GM23338 (cell line): ENCODE data around the gene JDP2. TPM values are rescaled to one million over a fixed set of nuclear protein-coding genes. Genes with fewer than 3 reads are reported as not detected.

Source experiments
- ATAC-seq: fragments of 200-7000 bp; cut with Tn5 transposase; 3 replicates; pipeline ENCODE4 v1.9.1; 2020
- DNase-seq: peaks from one replicate; pipeline ENCODE4 v3.0.0-alpha.2; 2015; ENCODE audit warnings: low spot score
- H2AFZ ChIP-seq: fragments of 200-600 bp; sonication (generic); 2 replicates; pipeline ENCODE4 v1.8.0; 2016; ENCODE audit warnings: antibody characterized with exemption, mild to moderate bottlenecking, moderate library complexity
- H3F3A ChIP-seq: fragments of 200-600 bp; sonication (generic); replicated peaks from 2 replicates; pipeline ENCODE4 v1.8.0; 2017; ENCODE audit warnings: antibody characterized with exemption, mixed run types, low read depth
- H3K27ac ChIP-seq: fragments of 200-600 bp; sonication (generic); 2 replicates; pipeline ENCODE4 v1.6.1; 2016; ENCODE audit warnings: low read depth
- H3K27me3 ChIP-seq: fragments of 200-600 bp; sonication (generic); 2 replicates; pipeline ENCODE4 v1.8.0; 2016; ENCODE audit warnings: mild to moderate bottlenecking, mixed run types, moderate library complexity; ENCODE audit not compliant: insufficient read depth
- H3K36me3 ChIP-seq: fragments of 200-600 bp; sonication (generic); 2 replicates; pipeline ENCODE4 v1.8.0; 2016; ENCODE audit warnings: mild to moderate bottlenecking; ENCODE audit not compliant: insufficient read depth
- H3K4me1 ChIP-seq: fragments of 200-600 bp; sonication (generic); 2 replicates; pipeline ENCODE4 v1.8.0; 2016; ENCODE audit warnings: mild to moderate bottlenecking, moderate library complexity; ENCODE audit not compliant: insufficient read depth
- H3K4me2 ChIP-seq: fragments of 200-600 bp; sonication (generic); 2 replicates; pipeline ENCODE4 v1.7.1; 2017; ENCODE audit warnings: mixed run types
- H3K4me3 ChIP-seq: fragments of 200-600 bp; sonication (generic); 2 replicates; pipeline ENCODE4 v1.6.1; 2016; ENCODE audit warnings: mixed run types
- H3K79me2 ChIP-seq: fragments of 200-600 bp; sonication (generic); replicated peaks from 2 replicates; pipeline ENCODE4 v1.8.0; 2017; ENCODE audit warnings: mild to moderate bottlenecking; ENCODE audit not compliant: insufficient read depth
- H3K9me2 ChIP-seq: fragments of 200-600 bp; sonication (generic); 2 replicates; pipeline ENCODE4 v1.8.0; 2017; ENCODE audit not compliant: insufficient read depth
- H4K20me1 ChIP-seq: fragments of 200-600 bp; sonication (generic); replicated peaks from 2 replicates; pipeline ENCODE4 v1.8.0; 2017; ENCODE audit warnings: mild to moderate bottlenecking; ENCODE audit not compliant: insufficient read depth
- H3K27ac Mint-ChIP-seq: 2 replicates; pipeline ENCODE4 v1.8.0; 2020; ENCODE audit warnings: inconsistent platforms, mild to moderate bottlenecking, moderate library complexity, mixed read lengths
- H3K27me3 Mint-ChIP-seq: 3 replicates; pipeline ENCODE4 v1.8.0; 2022; ENCODE audit warnings: low read depth, mild to moderate bottlenecking, moderate library complexity, mixed read lengths, inconsistent platforms; ENCODE audit not compliant: insufficient read depth, poor library complexity
- H3K36me3 Mint-ChIP-seq: 3 replicates; pipeline ENCODE4 v1.8.0; 2021; ENCODE audit warnings: low read depth, mild to moderate bottlenecking, inconsistent platforms, moderate library complexity, mixed read lengths
- H3K4me1 Mint-ChIP-seq: 3 replicates; pipeline ENCODE4 v1.8.0; 2020; ENCODE audit warnings: mild to moderate bottlenecking, inconsistent platforms, mixed read lengths
- H3K4me3 Mint-ChIP-seq: 3 replicates; pipeline ENCODE4 v1.8.0; 2021; ENCODE audit warnings: moderate library complexity, mild to moderate bottlenecking, inconsistent platforms, mixed read lengths
- H3K9me3 Mint-ChIP-seq: 3 replicates; pipeline ENCODE4 v1.8.0; 2020; ENCODE audit warnings: moderate library complexity, mild to moderate bottlenecking, inconsistent platforms, mixed read lengths
- CREB1 ChIP-seq: fragments of 250-450 bp; sonication (Bioruptor Pico); IDR thresholded peaks from 2 replicates; pipeline ENCODE4 v1.5.0; 2020; ENCODE audit warnings: low read depth, mild to moderate bottlenecking, moderate library complexity
- EZH2 ChIP-seq: fragments of 200-600 bp; sonication (generic); IDR thresholded peaks from one replicate; pipeline ENCODE4 v1.8.0; 2017; ENCODE audit warnings: antibody characterized with exemption, mild to moderate bottlenecking, low read depth; ENCODE audit not compliant: unreplicated experiment
- EZH2phosphoT487 ChIP-seq: fragments of 200-600 bp; sonication (generic); IDR thresholded peaks from one replicate; pipeline ENCODE4 v1.8.1; 2018; ENCODE audit warnings: antibody characterized with exemption; ENCODE audit not compliant: unreplicated experiment
- JUNB ChIP-seq: IDR thresholded peaks from one replicate; pipeline ENCODE4 v1.6.1; 2016; ENCODE audit warnings: antibody characterized with exemption; ENCODE audit not compliant: unreplicated experiment
- POLR2AphosphoS5 ChIP-seq: IDR thresholded peaks from 2 replicates; pipeline ENCODE4 v1.6.1; 2016; ENCODE audit warnings: antibody characterized with exemption, low read depth
- REST ChIP-seq: IDR thresholded peaks from one replicate; pipeline ENCODE4 v1.6.1; 2018; ENCODE audit warnings: antibody characterized with exemption; ENCODE audit not compliant: unreplicated experiment
- ZNF331 ChIP-seq: fragments of 250-450 bp; sonication (Bioruptor Pico); IDR thresholded peaks from 2 replicates; pipeline ENCODE4 v1.5.0; 2020; ENCODE audit warnings: low read depth, mild to moderate bottlenecking, moderate library complexity
- polyA plus RNA-seq: library from polyadenylated mRNA; unstranded; fragments of >200 nt; fragmentation: Nextera tagmentation; extraction: Ambion mirVana; gene quantifications from 2 replicates; pipeline ENCODE4 v1.2.1, GENCODE V29; 2016
- total RNA-seq: library from RNA; depleted of rRNA; stranded (reverse); fragments of >200 nt; shearing (Covaris generic); gene quantifications from 2 replicates; pipeline ENCODE4 v1.2.3, GENCODE V29; 2014

The JDP2 gene
- total and polyA plus RNA-seq, 2 experiments from 2014 or later, result 12.5 to 38.9 TPM

- peaks cover 3% of the 10 kb centered on the region; the same call in 1 of the 3 replicates for H3K9me3 Mint-ChIP-seq
- TF ChIP-seq REST (no peak), JUNB (no peak), EZH2 (no peak), ZNF331 (CRISPR knock-in tag) (no peak)
- H3K36me3 Mint-ChIP-seq, result peaks cover 7% of the 10 kb centered on the region; the same call in 2 of the 3 replicates
- Histone ChIP-seq H3K9me2 (no peaks in the 10 kb centered on the region; the same call in 1 of the 2 replicates), H4K20me1 (no peaks in the 10 kb centered on the region), H3F3A (no peaks in the 10 kb centered on the region; the same call in none of the 2 replicates), H3K79me2 (no peaks in the 10 kb centered on the region), H3K4me1 (peaks cover 29% of the 10 kb centered on the region), H3K27ac (no peak overlapping the region), H3K4me2 (no peak overlapping the region), H3K4me3 (no peak overlapping the region), H3K27me3 (peaks cover 20% of the 10 kb centered on the region), H2AFZ (no peak overlapping the region), H3K36me3 (no peaks in the 10 kb centered on the region)
- H3K4me1 Mint-ChIP-seq, result peaks cover 36% of the 10 kb centered on the region
- peaks cover 15% of the 10 kb centered on the region for H3K27me3 Mint-ChIP-seq
- H3K27ac Mint-ChIP-seq, result no peak overlapping the region
- H3K4me3 Mint-ChIP-seq, result no peak overlapping the region
- ATAC-seq (no peak), DNase-seq (no peak)
Measured at GRCh38 chr14:75422169-75422568, 5.7 kb upstream of the JDP2 start.

- Histone ChIP-seq H3K27me3 (peaks cover 22% of the 10 kb centered on the region), H3K4me1 (peaks cover 27% of the 10 kb centered on the region), H4K20me1 (no peaks in the 10 kb centered on the region), H3K79me2 (peaks cover 12% of the 10 kb centered on the region), H2AFZ (no peak overlapping the region), H3K9me2 (no peaks in the 10 kb centered on the region; the same call in 1 of the 2 replicates), H3K36me3 (no peaks in the 10 kb centered on the region), H3F3A (no peaks in the 10 kb centered on the region; the same call in none of the 2 replicates), H3K4me2 (no peak overlapping the region), H3K4me3 (no peak overlapping the region), H3K27ac (no peak overlapping the region)
- TF ChIP-seq EZH2phosphoT487 (no peak), POLR2AphosphoS5 (no peak), CREB1 (CRISPR knock-in tag) (no peak)
- ATAC-seq, result no peak
- Mint-ChIP-seq H3K9me3 (peaks cover 3% of the 10 kb centered on the region; the same call in 1 of the 3 replicates), H3K36me3 (peaks cover 7% of the 10 kb centered on the region), H3K27me3 (peaks cover 20% of the 10 kb centered on the region), H3K27ac (no peak overlapping the region), H3K4me3 (no peak overlapping the region), H3K4me1 (peaks cover 30% of the 10 kb centered on the region)
- DNase-seq, result no peak
Measured at GRCh38 chr14:75424496-75424895, 3.3 kb upstream of the JDP2 start.
